Liver (tissue), 9 donors: ENCODE data around the gene ACSL4. TPM values are rescaled to one million over a fixed set of nuclear protein-coding genes. Genes with fewer than 3 reads are reported as not detected.
"Not testable (repeated sequence)": the region's sequence is repeated elsewhere in the genome, so short reads cannot be mapped to it uniquely, and the experiment has no call there.

ENCODE experiments used
- DNase-seq: peaks from one replicate; pipeline ENCODE4 v3.0.0-alpha.2; 2017; ENCODE audit warnings: low spot score
- H3K27ac ChIP-seq, 2 donors: one replicate each; pipeline ENCODE4 v1.7.0; 2013; ENCODE audit warnings: inconsistent platforms in 2 of 2, low read length in 2 of 2, control low read depth in 1 of 2, low read depth in 1 of 2, mild to moderate bottlenecking in 1 of 2
- H3K27me3 ChIP-seq, 4 donors: one replicate each; pipeline versions ENCODE4 v1.6.1 to v1.7.0; 2013; ENCODE audit warnings: low read length in 3 of 4, inconsistent platforms in 1 of 4, mild to moderate bottlenecking in 1 of 4, moderate library complexity in 1 of 4; ENCODE audit not compliant: control insufficient read depth in 4 of 4, insufficient read depth in 4 of 4
- H3K36me3 ChIP-seq, 4 donors: one replicate each; pipeline versions ENCODE4 v1.6.1 to v1.7.0; 2013; ENCODE audit warnings: low read length in 3 of 4, mild to moderate bottlenecking in 3 of 4, low read depth in 1 of 4, moderate library complexity in 1 of 4; ENCODE audit not compliant: control insufficient read depth in 4 of 4, insufficient read depth in 3 of 4
- H3K4me1 ChIP-seq, 4 donors: one replicate each; pipeline versions ENCODE4 v1.6.1 to v1.7.0; 2013; ENCODE audit warnings: low read length in 3 of 4, mild to moderate bottlenecking in 3 of 4, moderate library complexity in 1 of 4; ENCODE audit not compliant: control insufficient read depth in 4 of 4, insufficient read depth in 4 of 4
- H3K4me3 ChIP-seq, 3 donors: one replicate each; pipeline versions ENCODE4 v1.6.1 to v1.7.0; 2013; ENCODE audit warnings: low read length in 3 of 3, control low read depth in 1 of 3, low read depth in 1 of 3, mild to moderate bottlenecking in 1 of 3
- H3K9ac ChIP-seq, 2 donors: one replicate each; pipeline ENCODE4 v1.7.0; 2013; ENCODE audit warnings: low read length in 2 of 2, mild to moderate bottlenecking in 2 of 2, moderate library complexity in 2 of 2, control low read depth in 1 of 2, low read depth in 1 of 2
- H3K9me3 ChIP-seq, 4 donors: one replicate each; pipeline versions ENCODE4 v1.6.1 to v1.7.0; 2013; ENCODE audit warnings: low read length in 3 of 4; ENCODE audit not compliant: control insufficient read depth in 4 of 4
- EGR1 ChIP-seq, 2 donors: IDR thresholded peaks; 2 replicates each; pipeline ENCODE4 v1.6.1; 2016 to 2018; ENCODE audit warnings: antibody characterized with exemption in 2 of 2, low read depth in 2 of 2
- FOXA2 ChIP-seq: IDR thresholded peaks from 2 replicates; pipeline ENCODE4 v1.6.1; 2016; ENCODE audit warnings: antibody characterized with exemption
- GABPA ChIP-seq, 2 donors: IDR thresholded peaks in 1 of 2; conservative IDR thresholded peaks in 1 of 2; 2 replicates each; pipeline ENCODE4 v1.6.1; 2016; ENCODE audit warnings: antibody characterized with exemption in 2 of 2, mild to moderate bottlenecking in 1 of 2, moderate library complexity in 1 of 2
- HNF4G ChIP-seq: IDR thresholded peaks from 2 replicates; pipeline ENCODE4 v1.6.1; 2016; ENCODE audit warnings: antibody characterized with exemption
- JUND ChIP-seq, 2 donors: IDR thresholded peaks; 2 replicates each; pipeline ENCODE4 v1.6.1; 2016; ENCODE audit warnings: antibody characterized with exemption in 2 of 2
- NR2F2 ChIP-seq: IDR thresholded peaks from 2 replicates; pipeline ENCODE4 v1.6.1; 2016; ENCODE audit warnings: antibody characterized with exemption
- RAD21 ChIP-seq, 2 donors: IDR thresholded peaks; 2 replicates each; pipeline ENCODE4 v1.6.1; 2016; ENCODE audit warnings: antibody characterized with exemption in 2 of 2, mild to moderate bottlenecking in 2 of 2
- RXRA ChIP-seq, 2 donors: IDR thresholded peaks; 2 replicates each; pipeline ENCODE4 v1.6.1; 2017 to 2018; ENCODE audit warnings: antibody characterized with exemption in 2 of 2, mild to moderate bottlenecking in 1 of 2
- SP1 ChIP-seq: IDR thresholded peaks from 2 replicates; pipeline ENCODE4 v1.6.1; 2018; ENCODE audit warnings: antibody characterized with exemption, mild to moderate bottlenecking
- TAF1 ChIP-seq: conservative IDR thresholded peaks from 2 replicates; pipeline ENCODE4 v1.6.1; 2016; ENCODE audit warnings: antibody characterized with exemption, mild to moderate bottlenecking
- YY1 ChIP-seq: IDR thresholded peaks from 2 replicates; pipeline ENCODE4 v1.6.1; 2016; ENCODE audit warnings: antibody characterized with exemption, mild to moderate bottlenecking
- WGBS: extraction: QIAGEN DNeasy Blood & Tissue Kit; methylation state at CpG from one replicate; pipeline ENCODE4 v1.1.7; 2013; 5-methylcytosine and 5-hydroxymethylcytosine counted together
- polyA plus RNA-seq, 2 donors: library from polyadenylated mRNA; stranded (reverse) in 1 of 2; unstranded in 1 of 2; fragments of 200-250 nt in 1 of 2; fragments of >200 nt in 1 of 2; fragmentation: Nextera tagmentation in 1 of 2; extraction: Ambion mirVana in 1 of 2; gene quantifications; one replicate each; pipeline versions ENCODE4 v1.2.1 to v1.2.3, GENCODE V29; 2013 to 2015
- total RNA-seq, 2 donors: library from RNA; depleted of rRNA; stranded (reverse); fragments of >200 nt; gene quantifications; one replicate each; pipeline ENCODE4 v1.2.3, GENCODE V29; 2014
- TF ChIP-seq, protein P1 (sequence below): fragments of 150-350 bp; IDR thresholded peaks from 2 replicates; pipeline ENCODE4 v1.5.1; 2017; ENCODE audit warnings: improper control_type of control experiment, low read depth, low read length; ENCODE audit not compliant: missing input control
- TF ChIP-seq, protein P2 (sequence below): IDR thresholded peaks from 2 replicates; pipeline ENCODE4 v1.6.1; 2016; ENCODE audit warnings: antibody characterized with exemption
- TF ChIP-seq, protein P3 (sequence below): IDR thresholded peaks from 2 replicates; pipeline ENCODE4 v1.6.1; 2016; ENCODE audit warnings: antibody characterized with exemption, mild to moderate bottlenecking
- TF ChIP-seq, protein P4 (sequence below): IDR thresholded peaks from 2 replicates; pipeline ENCODE4 v1.6.1; 2016; ENCODE audit warnings: antibody characterized with exemption
- TF ChIP-seq, protein P5 (sequence below): IDR thresholded peaks from 2 replicates; pipeline ENCODE4 v1.6.1; 2016; ENCODE audit warnings: antibody characterized with exemption
- donor health status: healthy.
- donor health status: healthy.
- donor health status: healthy.
- donor health status: healthy.
- donor health status: healthy.

ACSL4 gene
- total and polyA plus RNA-seq, 4 donors: 5.3 to 928 (median 20.0) TPM

DNA sequence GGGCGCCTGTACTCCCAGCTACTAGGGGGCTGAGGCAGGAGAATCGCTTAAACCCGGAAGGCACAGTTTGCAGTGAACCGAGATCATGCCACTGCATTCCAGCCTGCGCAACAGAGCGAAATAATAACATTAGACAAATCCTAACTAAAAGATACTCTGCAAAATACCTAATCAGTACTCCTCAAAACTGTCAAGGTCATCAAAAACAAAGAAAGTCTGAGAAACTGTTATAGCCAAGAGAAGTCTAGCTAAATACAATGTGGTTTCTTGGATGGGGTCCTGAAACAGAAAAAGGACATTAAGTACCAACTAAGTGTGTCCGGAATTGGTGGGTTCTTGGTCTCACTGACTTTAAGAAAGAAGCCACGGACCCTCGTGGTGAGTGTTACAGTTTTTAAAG lies 14.6 kb upstream of the ACSL4 start:
- Histone ChIP-seq H3K27me3 (no peaks in the 10 kb centered on the region), H3K27ac (no peak overlapping the region)
- whole genome bisulfite sequencing: 97% methylated on average over 9 of the region's 9 CpGs

DNA sequence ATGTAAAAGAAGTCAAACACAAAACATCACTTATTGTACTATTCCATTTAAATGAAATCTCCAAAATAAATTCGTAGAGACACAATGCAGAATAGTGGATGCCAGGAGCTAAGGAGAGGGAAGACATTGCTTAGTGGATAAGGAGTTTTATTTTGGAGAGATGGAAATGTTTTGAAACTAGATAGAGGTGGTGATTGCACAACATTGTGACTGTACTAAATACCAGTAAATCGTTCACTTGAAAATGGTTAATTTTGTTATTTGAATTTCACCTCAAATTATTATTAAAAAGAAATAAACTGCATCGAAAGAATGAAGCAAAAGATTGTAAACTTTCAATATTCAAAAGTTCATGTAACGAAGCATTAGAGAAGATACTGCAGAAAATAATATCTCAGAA lies 9.7 kb upstream of the ACSL4 start:
- no peak for DNase-seq
- no peaks in the 10 kb centered on the region for H3K9me3 ChIP-seq
- H3K4me1 ChIP-seq: peaks cover 3 to 21% (median 19%) of the 10 kb centered on the region in 4 donors
- H3K36me3 ChIP-seq: no peaks in the 10 kb centered on the region
- H3K4me3 ChIP-seq: no peak overlapping the region
- TF ChIP-seq RAD21 (IDR thresholded peaks at IDR 0.05): no peak
- TF ChIP-seq JUND (IDR thresholded peaks at IDR 0.05): no peak
- TF ChIP-seq TAF1: no peak
- TF ChIP-seq GABPA (IDR thresholded peaks at IDR 0.05 in 1 of 2, conservative IDR thresholded peaks at IDR 0.05 in 1 of 2): no peak
- no peak for TF ChIP-seq FOXA2
- TF ChIP-seq, protein P1, sequence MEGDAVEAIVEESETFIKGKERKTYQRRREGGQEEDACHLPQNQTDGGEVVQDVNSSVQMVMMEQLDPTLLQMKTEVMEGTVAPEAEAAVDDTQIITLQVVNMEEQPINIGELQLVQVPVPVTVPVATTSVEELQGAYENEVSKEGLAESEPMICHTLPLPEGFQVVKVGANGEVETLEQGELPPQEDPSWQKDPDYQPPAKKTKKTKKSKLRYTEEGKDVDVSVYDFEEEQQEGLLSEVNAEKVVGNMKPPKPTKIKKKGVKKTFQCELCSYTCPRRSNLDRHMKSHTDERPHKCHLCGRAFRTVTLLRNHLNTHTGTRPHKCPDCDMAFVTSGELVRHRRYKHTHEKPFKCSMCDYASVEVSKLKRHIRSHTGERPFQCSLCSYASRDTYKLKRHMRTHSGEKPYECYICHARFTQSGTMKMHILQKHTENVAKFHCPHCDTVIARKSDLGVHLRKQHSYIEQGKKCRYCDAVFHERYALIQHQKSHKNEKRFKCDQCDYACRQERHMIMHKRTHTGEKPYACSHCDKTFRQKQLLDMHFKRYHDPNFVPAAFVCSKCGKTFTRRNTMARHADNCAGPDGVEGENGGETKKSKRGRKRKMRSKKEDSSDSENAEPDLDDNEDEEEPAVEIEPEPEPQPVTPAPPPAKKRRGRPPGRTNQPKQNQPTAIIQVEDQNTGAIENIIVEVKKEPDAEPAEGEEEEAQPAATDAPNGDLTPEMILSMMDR: no peak
- TF ChIP-seq, protein P2, sequence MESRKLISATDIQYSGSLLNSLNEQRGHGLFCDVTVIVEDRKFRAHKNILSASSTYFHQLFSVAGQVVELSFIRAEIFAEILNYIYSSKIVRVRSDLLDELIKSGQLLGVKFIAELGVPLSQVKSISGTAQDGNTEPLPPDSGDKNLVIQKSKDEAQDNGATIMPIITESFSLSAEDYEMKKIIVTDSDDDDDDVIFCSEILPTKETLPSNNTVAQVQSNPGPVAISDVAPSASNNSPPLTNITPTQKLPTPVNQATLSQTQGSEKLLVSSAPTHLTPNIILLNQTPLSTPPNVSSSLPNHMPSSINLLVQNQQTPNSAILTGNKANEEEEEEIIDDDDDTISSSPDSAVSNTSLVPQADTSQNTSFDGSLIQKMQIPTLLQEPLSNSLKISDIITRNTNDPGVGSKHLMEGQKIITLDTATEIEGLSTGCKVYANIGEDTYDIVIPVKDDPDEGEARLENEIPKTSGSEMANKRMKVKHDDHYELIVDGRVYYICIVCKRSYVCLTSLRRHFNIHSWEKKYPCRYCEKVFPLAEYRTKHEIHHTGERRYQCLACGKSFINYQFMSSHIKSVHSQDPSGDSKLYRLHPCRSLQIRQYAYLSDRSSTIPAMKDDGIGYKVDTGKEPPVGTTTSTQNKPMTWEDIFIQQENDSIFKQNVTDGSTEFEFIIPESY: no peak
- no peak for TF ChIP-seq HNF4G
- no peak for TF ChIP-seq YY1
- TF ChIP-seq, protein P3, sequence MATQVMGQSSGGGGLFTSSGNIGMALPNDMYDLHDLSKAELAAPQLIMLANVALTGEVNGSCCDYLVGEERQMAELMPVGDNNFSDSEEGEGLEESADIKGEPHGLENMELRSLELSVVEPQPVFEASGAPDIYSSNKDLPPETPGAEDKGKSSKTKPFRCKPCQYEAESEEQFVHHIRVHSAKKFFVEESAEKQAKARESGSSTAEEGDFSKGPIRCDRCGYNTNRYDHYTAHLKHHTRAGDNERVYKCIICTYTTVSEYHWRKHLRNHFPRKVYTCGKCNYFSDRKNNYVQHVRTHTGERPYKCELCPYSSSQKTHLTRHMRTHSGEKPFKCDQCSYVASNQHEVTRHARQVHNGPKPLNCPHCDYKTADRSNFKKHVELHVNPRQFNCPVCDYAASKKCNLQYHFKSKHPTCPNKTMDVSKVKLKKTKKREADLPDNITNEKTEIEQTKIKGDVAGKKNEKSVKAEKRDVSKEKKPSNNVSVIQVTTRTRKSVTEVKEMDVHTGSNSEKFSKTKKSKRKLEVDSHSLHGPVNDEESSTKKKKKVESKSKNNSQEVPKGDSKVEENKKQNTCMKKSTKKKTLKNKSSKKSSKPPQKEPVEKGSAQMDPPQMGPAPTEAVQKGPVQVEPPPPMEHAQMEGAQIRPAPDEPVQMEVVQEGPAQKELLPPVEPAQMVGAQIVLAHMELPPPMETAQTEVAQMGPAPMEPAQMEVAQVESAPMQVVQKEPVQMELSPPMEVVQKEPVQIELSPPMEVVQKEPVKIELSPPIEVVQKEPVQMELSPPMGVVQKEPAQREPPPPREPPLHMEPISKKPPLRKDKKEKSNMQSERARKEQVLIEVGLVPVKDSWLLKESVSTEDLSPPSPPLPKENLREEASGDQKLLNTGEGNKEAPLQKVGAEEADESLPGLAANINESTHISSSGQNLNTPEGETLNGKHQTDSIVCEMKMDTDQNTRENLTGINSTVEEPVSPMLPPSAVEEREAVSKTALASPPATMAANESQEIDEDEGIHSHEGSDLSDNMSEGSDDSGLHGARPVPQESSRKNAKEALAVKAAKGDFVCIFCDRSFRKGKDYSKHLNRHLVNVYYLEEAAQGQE: no peak
- TF ChIP-seq NR2F2: no peak
- H3K27ac ChIP-seq: no peak overlapping the region
- 77% methylated on average over 4 of the region's 4 CpGs for whole genome bisulfite sequencing
- no peak overlapping the region for H3K9ac ChIP-seq
- no peaks in the 10 kb centered on the region for H3K27me3 ChIP-seq

More for the DNA sequence above, 14.6 kb upstream of the ACSL4 start:
- Histone ChIP-seq H3K4me1 (no peaks in the 10 kb centered on the region), H3K9me3 (no peaks in the 10 kb centered on the region), H3K36me3 (no peaks in the 10 kb centered on the region), H3K9ac (no peak overlapping the region), H3K4me3 (no peak overlapping the region)
- TF ChIP-seq TAF1: no peak
- TF ChIP-seq RXRA (IDR thresholded peaks at IDR 0.05): no peak
- TF ChIP-seq, protein P4, sequence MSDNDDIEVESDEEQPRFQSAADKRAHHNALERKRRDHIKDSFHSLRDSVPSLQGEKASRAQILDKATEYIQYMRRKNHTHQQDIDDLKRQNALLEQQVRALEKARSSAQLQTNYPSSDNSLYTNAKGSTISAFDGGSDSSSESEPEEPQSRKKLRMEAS: no peak
- TF ChIP-seq, protein P3: no peak
- no peak for TF ChIP-seq FOXA2
- TF ChIP-seq SP1: no peak
- TF ChIP-seq NR2F2: no peak
- TF ChIP-seq, protein P5, sequence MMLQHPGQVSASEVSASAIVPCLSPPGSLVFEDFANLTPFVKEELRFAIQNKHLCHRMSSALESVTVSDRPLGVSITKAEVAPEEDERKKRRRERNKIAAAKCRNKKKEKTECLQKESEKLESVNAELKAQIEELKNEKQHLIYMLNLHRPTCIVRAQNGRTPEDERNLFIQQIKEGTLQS: no peak
- no peak for TF ChIP-seq RAD21 (IDR thresholded peaks at IDR 0.05)
- TF ChIP-seq EGR1 (IDR thresholded peaks at IDR 0.05; ENCODE audit: low read depth in 2 of 2): no peak
- DNase-seq: no peak

DNA sequence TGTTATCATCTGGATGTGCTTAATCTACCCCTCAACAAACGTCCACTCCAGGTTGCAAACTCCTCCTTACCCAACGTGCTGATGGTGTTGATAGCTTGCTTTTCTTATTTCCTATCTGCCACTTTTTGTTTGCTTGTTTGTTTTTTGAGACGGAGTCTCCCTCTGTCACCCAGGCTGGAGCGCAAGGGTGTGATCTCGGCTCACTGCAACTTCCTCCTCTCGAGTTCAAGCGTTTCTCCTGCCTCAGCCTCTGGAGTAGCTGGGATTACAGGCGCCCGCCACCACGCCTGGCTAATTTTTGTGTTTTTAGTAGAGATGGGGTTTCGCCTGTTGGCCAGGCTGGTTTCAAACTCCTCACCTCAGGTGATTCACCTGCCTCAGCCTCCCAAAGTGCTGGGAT lies 7.8 kb upstream of the ACSL4 start:
- WGBS: 54% methylated on average over 11 of the region's 11 CpGs
- not testable (repeated sequence) for DNase-seq, H3K27ac ChIP-seq, H3K4me3 ChIP-seq, H3K36me3 ChIP-seq, H3K9me3 ChIP-seq, H3K27me3 ChIP-seq, H3K9ac ChIP-seq
- H3K4me1 ChIP-seq: peaks cover 3 to 21% (median 19%) of the 10 kb centered on the region in 4 donors
